HG02970 (cell line): Measurements from ENCODE around the gene PIP5K1C.

ENCODE experiments used
- ATAC-seq: cut with Tn5 transposase; IDR thresholded peaks from one replicate; pipeline ENCODE4 v1.9.1; 2021; ENCODE audit warnings: mild to moderate bottlenecking, moderate library complexity, moderate number of reproducible peaks; ENCODE audit not compliant: unreplicated experiment, low FRiP score

PIP5K1C gene

DNA sequence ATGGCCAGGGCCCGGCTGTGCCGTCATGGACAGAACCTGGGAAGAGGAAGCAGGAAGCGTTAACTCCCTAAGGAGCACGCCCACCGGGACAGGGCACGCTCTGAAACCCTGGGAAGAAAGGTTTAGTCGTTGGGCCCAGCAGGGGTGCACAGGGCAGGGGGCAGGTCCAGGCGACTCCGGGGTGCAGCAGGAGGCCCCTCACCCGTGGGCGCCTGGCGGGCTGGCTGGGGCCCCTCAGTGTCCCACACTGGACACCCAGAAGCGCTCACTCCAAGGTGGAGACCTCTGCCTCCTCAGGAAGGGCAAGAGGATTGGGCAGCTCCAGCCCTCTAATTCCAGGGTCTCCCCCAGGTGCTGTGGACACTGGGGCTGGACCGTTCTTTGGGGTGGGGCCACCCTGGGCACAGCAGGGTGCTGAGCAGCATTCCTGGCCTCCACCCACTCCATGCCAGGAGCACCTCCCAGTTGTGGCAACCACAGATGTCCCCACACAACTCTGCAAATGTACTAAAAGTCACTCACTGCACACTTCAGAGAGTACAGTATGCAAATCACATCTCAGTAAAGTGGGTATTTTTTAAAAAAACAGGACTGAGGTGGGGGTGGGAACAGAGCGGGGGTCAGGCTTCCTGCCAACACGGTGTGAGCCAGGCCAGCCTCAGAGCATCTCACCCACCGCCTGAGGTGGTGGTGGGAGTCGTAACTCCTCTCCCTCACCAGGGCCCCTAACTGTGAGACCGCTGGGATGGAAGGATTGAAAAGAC lies 35.2 kb downstream of the PIP5K1C start:
- no peak for ATAC-seq

DNA sequence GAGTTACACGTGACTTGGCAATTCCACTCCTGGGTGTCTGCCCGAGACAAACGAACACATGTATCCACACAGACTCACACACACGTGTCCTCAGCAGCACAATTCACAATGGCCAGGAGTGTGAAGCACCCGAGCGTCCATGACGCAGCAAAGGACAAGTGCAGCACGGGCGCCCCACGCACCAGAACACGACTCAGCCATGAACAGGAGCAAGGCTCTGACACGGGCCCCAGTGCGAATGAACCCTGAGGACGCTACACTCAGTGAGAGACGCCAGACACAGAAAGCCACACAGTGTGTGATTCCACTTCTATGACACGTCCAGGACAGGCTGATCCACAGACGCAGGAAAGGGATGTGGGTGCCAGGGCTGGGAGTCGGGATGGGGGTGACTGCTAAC lies 36.4 kb downstream of the PIP5K1C start:
- ATAC-seq = no peak

DNA sequence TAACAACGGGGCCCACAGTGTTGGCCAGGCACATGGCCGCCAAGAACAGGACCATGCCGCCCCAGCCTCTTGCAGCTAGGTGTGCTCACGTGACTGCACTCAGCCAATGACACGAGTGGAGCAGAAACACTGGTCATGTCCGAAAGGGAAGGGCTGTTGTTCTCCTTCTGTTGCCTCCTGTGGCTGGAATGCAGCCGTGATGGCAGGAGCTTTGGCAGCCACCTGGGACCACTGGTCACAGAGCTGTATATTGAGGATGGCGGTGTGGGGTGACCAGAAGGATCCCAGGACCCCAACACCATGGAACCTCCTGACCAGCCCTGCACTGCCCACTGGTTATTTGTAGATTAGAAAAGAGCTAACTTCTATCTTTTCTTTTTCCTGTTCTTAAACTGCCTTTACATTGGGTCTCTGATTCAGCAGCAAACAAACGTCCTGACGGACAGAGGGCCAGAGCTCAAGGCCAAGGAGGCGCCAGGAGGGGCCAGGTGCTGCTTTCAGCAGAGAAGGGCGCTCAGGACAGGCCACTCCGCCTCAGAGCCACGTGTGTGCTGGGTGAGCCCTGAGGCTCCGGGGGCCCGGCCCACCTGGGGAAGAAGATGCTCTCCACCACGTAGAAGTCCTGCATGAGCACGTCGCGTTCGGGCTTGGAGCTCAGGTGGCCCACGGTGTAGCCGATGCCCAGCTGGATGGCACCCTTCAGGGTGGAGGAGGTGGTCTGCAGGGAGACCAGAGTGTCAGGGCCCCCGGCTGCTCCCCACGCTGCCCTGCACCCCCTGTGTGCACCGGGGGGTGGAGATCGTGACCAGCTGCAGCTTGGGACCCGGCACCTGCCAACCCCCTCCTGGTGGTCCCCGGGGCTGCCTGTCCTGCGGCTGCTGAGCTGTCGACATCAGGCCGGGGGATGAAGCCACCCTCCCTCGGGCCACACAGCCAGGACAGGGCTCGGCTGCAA lies 38.7 kb downstream of the PIP5K1C start:
- ATAC-seq = no peak

DNA sequence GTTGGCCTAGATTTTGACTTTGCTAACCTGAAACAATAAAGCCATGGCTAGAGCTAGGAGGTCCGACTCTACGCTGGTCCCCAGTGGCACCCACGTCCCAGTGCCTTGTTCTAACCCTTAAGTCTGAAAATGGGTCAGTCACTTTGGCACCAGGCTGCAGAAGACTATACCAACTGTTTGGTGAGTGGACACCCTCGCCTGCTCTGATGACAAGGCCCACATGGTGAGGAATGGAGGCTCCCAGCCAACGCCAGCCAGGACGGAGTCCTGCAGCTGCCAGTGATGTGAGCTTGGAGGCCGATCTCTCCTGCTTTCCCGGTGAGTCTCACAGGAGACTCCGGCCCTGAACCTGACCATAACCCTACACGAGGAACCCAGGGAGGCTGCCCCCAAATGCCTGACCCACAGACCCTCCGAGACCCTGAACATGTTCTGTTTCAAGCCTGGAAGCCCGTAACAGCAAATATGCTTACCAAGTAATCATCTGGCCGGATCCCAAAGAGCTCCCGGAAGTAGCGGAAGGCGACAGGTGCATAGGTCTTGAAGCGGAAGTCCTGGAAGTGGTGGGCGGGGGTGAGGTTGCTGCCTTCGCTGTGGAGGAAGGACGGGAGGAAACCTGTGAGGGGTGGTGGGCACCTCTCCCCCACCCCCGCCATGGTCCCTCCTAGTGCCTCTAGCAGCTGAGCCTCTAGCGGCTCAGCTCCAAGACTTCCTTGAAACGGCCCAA lies 39.6 kb downstream of the PIP5K1C start:
- ATAC-seq = no peak

DNA sequence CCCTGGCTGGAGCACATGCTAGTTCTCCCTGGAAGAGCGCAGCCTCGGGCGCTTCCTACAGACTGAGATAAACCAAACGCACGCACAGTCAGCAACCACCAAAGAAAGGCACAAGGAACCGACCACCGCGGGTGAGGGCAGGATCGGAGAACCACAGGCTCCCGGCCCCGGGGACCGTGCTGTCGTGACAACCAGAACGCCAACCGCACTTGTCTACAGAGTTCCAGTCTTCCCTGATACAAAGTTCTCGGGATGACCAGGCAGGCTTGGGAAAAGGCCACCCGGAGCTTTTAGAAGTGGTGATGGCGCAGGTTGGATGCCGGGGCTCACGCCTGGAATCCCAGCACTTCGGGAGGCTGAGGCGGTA lies 40.5 kb downstream of the PIP5K1C start:
- ATAC-seq = no peak

DNA sequence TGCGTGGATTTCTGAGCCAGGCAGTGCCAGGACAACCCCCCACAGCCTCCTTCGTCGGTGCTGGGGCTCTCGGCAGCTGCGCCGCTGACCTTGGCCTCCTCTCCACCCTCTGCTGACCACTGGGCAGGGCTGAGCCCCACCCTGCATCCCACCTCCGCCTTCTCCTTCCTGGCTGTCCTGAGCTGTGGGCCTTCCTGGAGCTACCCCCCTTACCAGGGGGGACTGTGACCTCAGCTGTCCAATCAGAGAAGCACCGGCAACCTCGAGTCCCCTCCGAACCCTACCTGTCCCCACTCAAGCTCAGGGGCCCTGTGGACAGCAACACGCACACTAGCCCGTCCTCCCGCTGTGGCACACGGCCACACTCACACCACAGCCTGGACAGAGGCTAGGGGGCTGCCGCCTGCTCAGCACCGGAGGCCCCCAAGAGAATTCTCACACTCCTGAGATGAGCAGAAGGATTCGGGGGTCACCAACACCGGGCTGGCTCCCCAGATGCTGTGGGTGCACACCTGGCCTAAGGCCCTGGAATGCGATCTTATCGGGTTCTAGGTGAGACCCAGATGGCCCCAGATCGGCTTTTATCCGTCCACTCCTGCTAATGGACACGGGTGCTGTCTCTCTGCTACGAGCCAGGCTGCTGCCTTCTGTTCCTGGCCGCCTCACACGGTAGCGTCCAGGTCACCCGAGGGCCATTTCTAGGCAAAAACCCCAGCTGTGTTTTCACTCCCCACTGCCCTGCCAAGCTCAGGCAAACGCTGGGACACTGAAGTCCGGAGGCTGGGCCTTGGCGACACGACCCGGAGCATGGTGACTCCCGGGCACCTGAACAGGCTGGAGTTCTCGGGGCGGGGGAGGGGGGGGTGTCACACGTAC lies 41.2 kb downstream of the PIP5K1C start:
- ATAC-seq = no peak

DNA sequence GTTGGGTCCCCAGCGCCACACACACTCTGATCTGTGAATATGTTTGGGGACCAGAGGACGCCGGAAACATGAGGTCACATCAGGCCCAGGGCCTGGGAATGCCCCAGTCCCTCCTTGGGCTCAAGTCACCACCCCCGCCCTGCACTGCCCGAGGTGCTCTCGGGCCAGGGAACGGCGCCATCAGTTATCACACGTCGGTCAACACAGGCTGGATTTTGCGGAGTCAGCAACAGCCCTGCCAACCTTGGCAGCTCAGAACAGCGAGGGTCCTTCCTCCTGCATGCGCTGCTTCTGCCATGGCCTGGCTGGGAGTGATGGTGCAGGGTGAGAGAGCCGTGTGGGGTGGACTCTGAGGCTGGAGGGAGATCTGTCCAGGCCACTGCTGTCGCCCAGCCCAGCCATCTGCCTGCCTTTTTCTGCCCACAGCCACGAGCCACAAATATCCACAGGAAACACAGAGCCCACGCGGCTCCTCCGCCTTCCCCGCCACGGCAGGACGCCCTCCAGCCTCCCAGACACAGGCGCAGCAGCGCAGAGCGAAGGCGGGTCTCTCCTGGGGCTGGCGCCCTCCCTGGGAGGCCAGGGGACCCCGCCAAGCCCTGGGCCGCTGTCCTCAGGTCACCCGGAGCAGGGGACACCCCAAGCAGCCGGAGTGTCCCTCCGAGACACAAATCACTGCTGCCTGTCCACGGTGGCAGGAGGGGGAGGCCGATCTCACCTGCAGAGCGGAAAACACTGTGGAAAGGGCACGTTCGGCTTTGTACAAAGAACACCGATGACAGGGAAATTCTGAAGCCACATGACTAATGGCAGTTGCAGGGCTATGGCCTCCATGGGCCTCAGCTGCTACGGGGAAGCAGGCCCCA lies 42.0 kb downstream of the PIP5K1C start:
- ATAC-seq = no peak

DNA sequence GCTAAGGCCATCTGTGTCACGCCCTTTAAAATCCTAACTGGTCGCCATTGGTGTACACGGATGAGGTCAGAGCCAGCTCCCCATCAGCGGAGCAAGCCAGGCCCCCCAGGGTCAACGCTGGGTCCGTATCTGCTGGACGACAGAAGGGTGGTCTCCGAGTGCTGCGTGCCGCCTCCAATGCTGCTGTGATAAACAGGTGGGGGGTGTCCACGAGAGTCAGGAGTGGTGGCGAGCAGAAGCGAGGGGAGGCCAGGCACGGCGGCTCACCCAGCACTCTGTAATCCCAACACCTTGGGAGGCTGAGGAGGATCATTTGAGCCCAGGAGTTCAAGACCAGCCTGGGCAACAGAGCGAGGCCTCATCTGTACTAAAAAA lies 42.9 kb downstream of the PIP5K1C start:
- ATAC-seq = no peak

DNA sequence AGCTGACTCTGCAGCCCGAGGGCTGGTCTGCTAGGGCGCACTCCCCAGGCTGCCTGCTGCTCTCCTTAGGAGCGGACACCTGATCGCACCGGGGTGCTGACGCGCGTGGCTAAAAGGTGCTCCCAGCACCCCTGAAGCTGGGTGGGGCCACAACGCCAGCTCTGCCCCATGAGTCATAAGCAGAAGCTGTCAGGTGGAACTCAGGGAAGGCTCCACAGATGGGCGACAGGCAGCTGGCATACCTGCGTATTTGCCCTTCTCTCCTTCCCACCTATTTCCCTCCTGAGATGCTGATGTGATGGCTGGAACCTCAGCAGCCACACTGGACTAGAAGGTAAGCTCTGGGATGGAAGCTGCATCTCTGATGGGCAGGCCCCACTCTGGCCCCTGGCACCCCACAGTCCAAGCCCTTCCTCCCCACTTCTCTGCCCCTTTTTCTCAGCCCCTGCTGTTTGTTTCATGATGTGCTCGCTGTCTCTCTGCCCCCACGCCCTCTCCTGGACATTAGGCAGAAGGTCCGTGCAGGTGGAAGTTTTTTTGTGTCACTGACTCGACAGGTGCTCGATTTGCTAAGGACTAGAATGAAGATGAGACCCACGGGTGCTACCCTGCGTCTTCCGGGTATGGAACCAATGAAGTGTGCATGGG lies 43.4 kb downstream of the PIP5K1C start:
- no peak for ATAC-seq

DNA sequence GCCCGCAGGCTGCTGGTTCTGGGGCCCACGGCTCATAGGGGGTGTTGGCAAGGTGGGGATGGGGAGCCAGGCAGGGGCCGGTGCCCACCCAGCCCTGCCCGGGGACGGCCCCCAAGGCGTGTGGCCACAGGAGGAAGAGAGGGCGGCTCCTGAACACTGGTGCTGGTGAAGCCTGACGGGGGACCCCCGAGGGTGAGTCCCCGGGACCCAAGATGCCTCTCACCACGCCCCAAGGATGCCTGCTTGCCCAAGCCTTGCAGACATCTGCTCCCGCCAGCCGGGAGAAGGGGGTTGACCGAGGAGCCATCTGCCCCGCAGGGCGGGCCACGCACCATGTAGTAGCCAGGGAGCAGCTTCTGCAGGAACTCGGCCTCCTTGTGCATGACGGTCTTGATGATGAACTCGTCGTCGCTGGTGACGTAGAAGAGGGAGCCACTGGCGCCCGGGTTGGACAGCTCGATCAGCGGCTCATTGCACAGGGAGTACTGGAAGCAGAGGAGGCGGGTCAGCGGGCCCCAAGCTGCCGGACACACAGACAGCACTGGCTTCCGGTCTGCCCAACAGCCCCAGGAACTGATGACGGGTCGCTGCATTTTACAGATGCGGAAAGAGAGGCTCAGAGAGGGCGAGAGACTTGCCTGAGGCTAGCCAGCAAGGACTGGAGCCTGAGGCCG lies 44.1 kb downstream of the PIP5K1C start:
- no peak for ATAC-seq

DNA sequence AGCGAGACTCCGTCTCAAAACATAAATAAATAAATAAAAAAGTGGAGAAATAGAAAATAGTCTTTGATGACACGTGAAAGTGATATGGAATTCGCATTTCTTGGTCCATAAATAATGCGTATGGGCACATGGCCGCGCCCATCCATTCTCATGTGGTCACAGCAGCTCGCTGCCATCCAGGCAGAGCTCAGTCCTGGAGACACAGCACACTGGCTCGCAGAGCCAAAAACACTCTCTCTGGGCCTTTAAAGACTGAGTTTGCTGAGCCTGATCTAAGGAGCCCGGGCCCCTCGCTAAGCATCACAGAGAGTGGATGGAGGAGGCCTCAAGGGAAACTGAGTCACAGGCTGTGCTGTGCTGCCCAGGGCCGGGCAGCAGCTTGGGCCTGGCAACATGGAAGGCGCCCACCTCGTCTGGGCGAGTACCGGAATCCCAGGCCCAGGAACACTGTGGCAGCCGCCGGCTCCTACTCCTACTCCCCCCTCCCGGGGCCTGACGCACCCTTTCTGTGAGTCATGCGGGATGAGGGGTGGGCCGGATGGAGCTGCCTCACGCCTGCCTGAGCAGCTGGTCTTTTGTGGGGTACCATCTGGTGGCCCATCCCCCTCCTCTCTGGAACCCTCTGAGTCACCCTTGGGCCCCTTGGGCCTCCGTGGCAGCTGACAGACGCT lies 44.7 kb downstream of the PIP5K1C start:
- ATAC-seq = no peak

DNA sequence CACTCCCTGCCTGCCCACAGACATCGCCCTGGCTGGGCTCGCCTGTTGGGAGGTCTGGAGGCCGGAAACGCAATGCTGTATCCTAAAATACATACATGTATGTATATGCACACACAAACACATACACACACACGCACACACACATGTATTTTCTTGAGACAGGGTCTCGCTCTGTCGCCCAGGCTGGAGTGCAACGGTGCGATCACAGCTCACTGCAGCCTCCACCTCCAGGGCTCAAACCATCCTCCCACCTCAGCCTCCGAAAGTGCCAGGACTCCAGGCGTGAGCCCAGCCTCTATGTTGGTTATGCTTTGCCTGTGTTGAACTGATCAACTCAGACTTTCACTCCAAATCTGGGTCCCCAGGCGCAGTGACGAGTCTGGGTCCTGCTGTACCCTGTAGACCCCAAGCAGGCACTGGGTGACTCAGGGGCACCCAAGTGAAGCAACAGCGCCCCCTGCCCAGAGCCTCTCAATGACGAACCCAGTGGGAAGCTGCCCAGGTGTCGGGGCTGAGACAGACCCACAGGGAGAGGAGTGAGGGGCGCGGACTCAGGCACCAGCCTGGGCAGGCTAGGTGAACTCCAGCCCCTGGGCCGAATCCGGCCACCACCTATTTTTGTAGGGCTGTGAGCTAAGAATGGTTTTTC lies 46.3 kb downstream of the PIP5K1C start:
- ATAC-seq = no peak

DNA sequence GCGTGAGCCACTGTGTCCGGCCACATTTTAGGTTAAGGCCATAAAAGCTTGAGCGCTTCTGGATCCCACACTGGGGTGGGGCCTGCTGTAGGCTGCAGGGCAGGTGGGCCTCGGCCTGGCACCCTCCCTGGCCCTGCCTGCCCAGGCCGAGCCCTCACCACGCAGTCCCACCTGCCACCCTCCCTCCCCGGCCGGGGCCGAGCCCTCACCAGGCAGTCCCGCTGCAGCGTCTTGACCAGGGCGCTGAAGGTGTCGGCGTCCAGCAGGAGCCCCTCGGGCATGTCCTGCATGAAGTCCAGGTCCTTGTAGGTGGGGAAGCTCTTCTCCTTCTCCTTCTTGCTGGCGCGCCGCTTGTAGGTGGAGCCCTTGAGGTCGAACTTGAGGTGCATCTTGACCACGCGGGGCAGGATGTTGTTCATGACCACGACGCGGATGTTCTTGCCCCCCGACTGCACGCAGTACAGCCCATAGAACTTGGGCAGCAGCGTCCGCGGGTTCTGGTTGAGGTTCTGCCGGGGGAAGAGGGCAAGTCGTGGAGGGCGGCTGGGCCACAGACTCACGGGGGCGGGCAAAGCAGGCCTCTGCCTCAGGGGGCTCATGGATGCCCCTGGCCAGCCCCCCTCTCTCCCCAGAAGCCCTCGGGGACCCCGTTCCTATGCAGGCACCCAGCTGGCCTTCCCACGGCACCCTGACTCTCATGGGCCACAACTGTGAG lies 47.0 kb downstream of the PIP5K1C start:
- no peak for ATAC-seq

DNA sequence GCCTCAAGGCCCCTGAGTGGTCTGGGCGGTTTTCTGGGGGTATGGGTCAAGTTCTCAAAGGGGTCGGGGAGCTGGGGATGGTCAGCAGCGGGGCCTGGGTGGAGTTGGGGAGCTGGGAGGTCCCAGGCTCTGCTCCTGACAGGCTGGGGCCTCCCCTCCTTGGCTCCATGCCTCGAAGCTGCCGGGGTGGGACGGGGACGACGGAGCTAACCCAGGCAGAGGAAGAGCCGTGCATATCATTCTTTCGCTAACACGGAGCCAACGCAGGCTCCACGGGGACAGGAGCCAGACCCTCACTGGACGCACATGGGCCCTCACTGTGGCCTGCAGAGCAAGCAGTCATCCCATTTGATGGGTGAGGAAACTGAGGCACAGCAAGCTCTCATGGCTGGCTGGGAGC lies 47.8 kb downstream of the PIP5K1C start:
- no peak for ATAC-seq

DNA sequence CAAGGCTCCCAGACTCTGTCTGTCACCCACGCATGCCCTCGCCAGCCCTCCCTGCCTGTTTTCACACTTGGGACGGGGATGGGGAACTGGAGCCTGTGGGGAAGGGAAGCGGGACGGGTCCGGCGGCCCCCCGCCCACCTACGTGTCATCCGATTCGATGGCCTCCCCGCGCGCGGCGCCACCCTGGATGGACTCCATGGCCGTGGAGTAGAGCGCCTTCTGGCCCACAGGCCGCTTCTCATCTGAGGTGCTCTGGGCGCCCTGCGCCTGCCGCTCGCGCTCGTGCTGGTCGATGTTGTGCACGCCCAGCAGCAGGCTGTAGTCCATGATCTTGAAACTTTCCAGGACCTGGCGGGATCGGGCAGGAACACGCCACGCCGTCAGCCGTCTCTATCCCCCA lies 48.6 kb downstream of the PIP5K1C start:
- ATAC-seq = no peak

DNA sequence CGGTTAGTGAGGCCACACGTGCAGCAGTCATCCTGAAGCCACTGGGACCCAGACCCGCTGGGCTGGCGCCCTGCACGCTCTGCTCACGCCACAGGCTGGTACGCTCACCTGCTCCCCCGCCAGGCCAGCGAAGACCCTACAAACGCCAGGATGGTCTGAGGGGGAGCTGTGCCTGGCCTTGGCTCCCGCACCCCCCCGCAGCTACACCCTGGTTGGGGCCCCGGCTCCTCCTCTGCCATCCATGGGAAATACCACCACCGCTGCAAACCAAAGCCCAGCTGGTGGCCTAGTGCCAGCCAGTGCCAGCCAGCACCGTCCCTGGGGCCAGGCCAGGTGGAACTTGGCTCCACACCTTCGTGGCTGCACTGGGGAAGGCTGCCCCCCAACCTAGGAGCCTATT lies 50.4 kb downstream of the PIP5K1C start:
- ATAC-seq = no peak
